Placental epithelial cell (primary cell): ENCODE measurements around the gene UBE2L6. TPM values are rescaled to one million over a fixed set of nuclear protein-coding genes. Genes with fewer than 3 reads are reported as not detected.

Experiments
- small RNA-seq: library from RNA; depleted of rRNA; stranded (forward); fragments of <200 nt; gene quantifications from one replicate; pipeline ENCODE3, GENCODE V24; 2012
- total RNA-seq: library from RNA; depleted of rRNA; stranded (reverse); fragments of >200 nt; gene quantifications from 2 replicates; pipeline ENCODE4 v1.2.3, GENCODE V29; 2012

UBE2L6 gene
- 0.33 and 3.1 TPM in 2 replicates for total RNA-seq

GRCh38 chr11:57567515-57568329, at the start of gene UBE2L6:
UBE2L6 (minus strand) TSS chr11:57567672; CDS start chr11:57567611, 61 bp downstream.

GRCh38 chr11:57597461-57597915, 30.0 kb upstream of the UBE2L6 start, which contains the start of gene SERPING1:
SERPING1 (plus strand) TSS chr11:57597685; CDS start chr11:57598271, 586 bp downstream.

GRCh38 chr11:57536947-57537619, 30.4 kb downstream of the UBE2L6 start, which contains the start of gene SMTNL1:
SMTNL1 (plus strand) TSS chr11:57537595; CDS start chr11:57542643, 5,048 bp downstream.

DNA sequence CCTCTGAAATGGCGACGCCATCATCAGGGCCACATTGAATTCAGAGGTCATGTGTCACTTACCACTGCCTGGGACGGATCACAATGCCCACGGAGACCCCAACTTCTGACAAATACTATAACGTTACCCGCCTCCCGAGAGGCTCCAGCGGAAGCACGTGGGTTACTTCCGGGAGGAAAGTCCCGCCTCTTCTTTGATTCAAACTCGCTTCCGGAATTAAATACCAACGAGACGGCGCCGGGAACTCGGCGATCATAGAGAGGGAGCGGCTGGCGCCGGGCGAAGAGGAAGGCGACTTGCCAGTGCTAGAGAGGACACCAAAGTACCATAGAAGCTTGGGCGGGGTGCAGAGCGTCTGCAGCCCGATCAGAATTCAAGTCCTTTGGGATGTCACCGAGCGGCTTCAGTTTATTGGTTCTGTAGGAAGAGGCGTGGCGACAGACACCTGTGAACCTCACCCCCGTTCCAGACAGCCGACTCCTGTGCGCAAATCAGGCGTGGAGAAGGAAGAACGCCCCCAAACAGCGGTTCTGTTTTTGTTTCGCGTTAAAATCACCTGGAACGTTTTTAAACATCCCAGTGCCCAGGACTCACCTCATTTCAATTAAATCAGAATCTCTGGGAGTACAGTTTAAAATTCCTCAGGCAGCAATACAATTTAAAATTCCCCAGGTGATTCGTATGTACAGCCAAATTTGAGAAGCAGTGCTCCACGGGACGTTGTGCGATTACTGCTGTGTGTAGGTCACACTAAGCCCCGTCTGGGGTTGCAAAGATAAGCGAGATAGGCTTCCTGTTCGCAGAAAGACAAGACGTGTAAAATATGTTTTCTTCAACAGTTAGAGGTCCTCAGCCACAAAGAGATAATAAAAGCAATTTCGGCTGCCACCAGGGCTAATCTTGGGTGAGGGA, 36.6 kb downstream of the UBE2L6 start, which contains the start of gene TIMM10:
Gene TIMM10 (minus strand): TSS at position 159 of the 912 bp plus-strand sequence. CDS start 565 bp downstream, outside the sequence.

GRCh38 chr11:57515332-57516060, 52.0 kb downstream of the UBE2L6 start, which contains the start of gene SLC43A1:
SLC43A1 (minus strand) TSS chr11:57515702; CDS start chr11:57514111, 1,591 bp downstream.

Small RNAs within 50 kb of the gene (small RNA-seq; reads per million reads assigned to genes)
- not detected for gene RN7SL605P

Other genes starting within 250 kb of the UBE2L6 start
- 138 and 190 TPM in 2 replicates for gene TNKS1BP1, start 242.7 kb downstream of the UBE2L6 start, total RNA-seq
- gene SSRP1, start 231.8 kb downstream of the UBE2L6 start, total RNA-seq = 48.3 and 76.0 TPM in 2 replicates
- not detected in 2 replicates for gene P2RX3, start 229.3 kb downstream of the UBE2L6 start, total RNA-seq
- not detected in 2 replicates for gene PRG3, start 186.5 kb downstream of the UBE2L6 start, total RNA-seq
- gene PRG2, start 177.0 kb downstream of the UBE2L6 start, total RNA-seq = not detected in 2 replicates
- gene SLC43A3, start 140.6 kb downstream of the UBE2L6 start, total RNA-seq = 5.9 and 6.2 TPM in 2 replicates
- gene RTN4RL2, start 107.1 kb downstream of the UBE2L6 start, total RNA-seq = 0.22 TPM in 1 of 2 replicates, not detected in the other
- 1.2 and 1.6 TPM in 2 replicates for gene SLC43A1, start 52.0 kb downstream of the UBE2L6 start, total RNA-seq
- gene TIMM10, start 36.9 kb downstream of the UBE2L6 start, total RNA-seq = 16.8 and 19.6 TPM in 2 replicates
- not detected in 2 replicates for gene SMTNL1, start 30.1 kb downstream of the UBE2L6 start, total RNA-seq
- gene SERPING1, start 30.0 kb upstream of the UBE2L6 start, total RNA-seq = 0.65 and 13.7 TPM in 2 replicates
- 0.33 and 0.39 TPM in 2 replicates for gene YPEL4, start 82.2 kb upstream of the UBE2L6 start, total RNA-seq
- 16.9 and 17.5 TPM in 2 replicates for gene CLP1, start 90.1 kb upstream of the UBE2L6 start, total RNA-seq
- gene ZDHHC5, start 100.4 kb upstream of the UBE2L6 start, total RNA-seq = 38.1 and 62.9 TPM in 2 replicates
- 14.9 and 16.2 TPM in 2 replicates for gene MED19, start 144.5 kb upstream of the UBE2L6 start, total RNA-seq
- 49.9 and 57.9 TPM in 2 replicates for gene TMX2, start 144.9 kb upstream of the UBE2L6 start, total RNA-seq
- gene SELENOH, start 173.8 kb upstream of the UBE2L6 start, total RNA-seq = 82.8 and 83.7 TPM in 2 replicates
- not detected in 2 replicates for gene BTBD18, start 184.1 kb upstream of the UBE2L6 start, total RNA-seq
- gene CTNND1, start 194.1 kb upstream of the UBE2L6 start, total RNA-seq = 200 and 219 TPM in 2 replicates